HG02885 (cell line): ENCODE measurements around the gene ANP32A.

Experiments
- ATAC-seq: cut with Tn5 transposase; IDR thresholded peaks from one replicate; pipeline ENCODE4 v1.9.1; 2021; ENCODE audit warnings: mild to moderate bottlenecking; ENCODE audit not compliant: unreplicated experiment, poor library complexity

ANP32A gene

GRCh38 chr15:68800875-68801274 lies 19.8 kb downstream of the ANP32A start:
- ATAC-seq: no peak

- ATAC-seq: no peak
Observed at GRCh38 chr15:68798346-68799094, 22.2 kb downstream of the ANP32A start.

GRCh38 chr15:68797599-68798345 lies 22.9 kb downstream of the ANP32A start:
- no peak for ATAC-seq

- peak; percentile 41 for ATAC-seq
Observed at GRCh38 chr15:68797191-68797590, 23.5 kb downstream of the ANP32A start.

- ATAC-seq: no peak
Observed at GRCh38 chr15:68796576-68796975, 24.1 kb downstream of the ANP32A start.

- ATAC-seq: peak; percentile 48
Observed at GRCh38 chr15:68795298-68795848, 25.3 kb downstream of the ANP32A start.

- ATAC-seq: no peak
Observed at GRCh38 chr15:68794863-68795262, 25.8 kb downstream of the ANP32A start.

- ATAC-seq: no peak
Observed at GRCh38 chr15:68794307-68794706, 26.4 kb downstream of the ANP32A start.

GRCh38 chr15:68793776-68794175 lies 26.9 kb downstream of the ANP32A start:
- ATAC-seq: no peak

GRCh38 chr15:68792901-68793766 lies 27.6 kb downstream of the ANP32A start:
- ATAC-seq: no peak

GRCh38 chr15:68791431-68792283 lies 29.0 kb downstream of the ANP32A start:
- peak; percentile 53 for ATAC-seq

GRCh38 chr15:68790910-68791309 lies 29.8 kb downstream of the ANP32A start:
- no peak for ATAC-seq

- ATAC-seq: no peak
Observed at GRCh38 chr15:68790242-68790575, 30.5 kb downstream of the ANP32A start.

- no peak for ATAC-seq
Observed at GRCh38 chr15:68789534-68790241, 31.0 kb downstream of the ANP32A start.

- ATAC-seq: no peak
Observed at GRCh38 chr15:68789091-68789490, 31.6 kb downstream of the ANP32A start.

GRCh38 chr15:68788264-68788624 lies 32.5 kb downstream of the ANP32A start:
- ATAC-seq: no peak

- ATAC-seq: no peak
Observed at GRCh38 chr15:68787609-68788263, 33.0 kb downstream of the ANP32A start.

- no peak for ATAC-seq
Observed at GRCh38 chr15:68786753-68787152, 33.9 kb downstream of the ANP32A start.

- ATAC-seq: no peak
Observed at GRCh38 chr15:68785541-68785940, 35.2 kb downstream of the ANP32A start.
